MG63 (cell line): ENCODE data around the gene GSTM1. TPM values are rescaled to one million over a fixed set of nuclear protein-coding genes. Genes with fewer than 3 reads are reported as not detected.
"Not testable (repeated sequence)": the region's sequence is repeated elsewhere in the genome, so short reads cannot be mapped to it uniquely, and the experiment has no call there.

Experiments used
- DNase-seq: peaks from one replicate; pipeline ENCODE4 v3.0.0-alpha.2; 2020
- H3K27me3 ChIP-seq: fragments of 250-450 bp; sonication (Bioruptor Pico); 2 replicates; pipeline ENCODE4 v1.5.1; 2020; ENCODE audit warnings: mild to moderate bottlenecking, moderate library complexity
- H3K36me3 ChIP-seq: fragments of 250-450 bp; sonication (Bioruptor Pico); 2 replicates; pipeline ENCODE4 v1.5.1; 2020; ENCODE audit warnings: mild to moderate bottlenecking, moderate library complexity
- H3K4me3 ChIP-seq: fragments of 250-450 bp; sonication (Bioruptor Pico); 2 replicates; pipeline ENCODE4 v1.5.1; 2020; ENCODE audit warnings: mild to moderate bottlenecking, moderate library complexity
- H3K9me3 ChIP-seq: fragments of 250-450 bp; sonication (Bioruptor Pico); 2 replicates; pipeline ENCODE4 v1.5.1; 2020; ENCODE audit warnings: mild to moderate bottlenecking, moderate library complexity
- total RNA-seq: library from RNA; depleted of rRNA; stranded (reverse); fragments of >200 nt; shearing (Covaris generic); gene quantifications from 2 replicates; pipeline ENCODE4 v1.2.3, GENCODE V29; 2014; ENCODE audit warnings: low replicate concordance

Gene GSTM1
- total RNA-seq, 1 experiment from 2014 or later = 86.1 TPM

- H3K36me3 ChIP-seq = peaks cover 2% of the 10 kb centered on the region; the same call in 1 of the 2 replicates
- DNase-seq = no peak
- no peaks in the 10 kb centered on the region for H3K27me3 ChIP-seq
- H3K4me3 ChIP-seq = no peak overlapping the region
- no peaks in the 10 kb centered on the region for H3K9me3 ChIP-seq
These were observed 30.2 kb upstream of the GSTM1 start for GRCh38 chr1:109657395-109657794.

- no peak for DNase-seq
- H3K9me3 ChIP-seq = no peaks in the 10 kb centered on the region
- no peak overlapping the region for H3K4me3 ChIP-seq
- H3K27me3 ChIP-seq = no peaks in the 10 kb centered on the region
- peaks cover 2% of the 10 kb centered on the region; the same call in 1 of the 2 replicates for H3K36me3 ChIP-seq
These were observed 29.6 kb upstream of the GSTM1 start for GRCh38 chr1:109657970-109658369.

DNA sequence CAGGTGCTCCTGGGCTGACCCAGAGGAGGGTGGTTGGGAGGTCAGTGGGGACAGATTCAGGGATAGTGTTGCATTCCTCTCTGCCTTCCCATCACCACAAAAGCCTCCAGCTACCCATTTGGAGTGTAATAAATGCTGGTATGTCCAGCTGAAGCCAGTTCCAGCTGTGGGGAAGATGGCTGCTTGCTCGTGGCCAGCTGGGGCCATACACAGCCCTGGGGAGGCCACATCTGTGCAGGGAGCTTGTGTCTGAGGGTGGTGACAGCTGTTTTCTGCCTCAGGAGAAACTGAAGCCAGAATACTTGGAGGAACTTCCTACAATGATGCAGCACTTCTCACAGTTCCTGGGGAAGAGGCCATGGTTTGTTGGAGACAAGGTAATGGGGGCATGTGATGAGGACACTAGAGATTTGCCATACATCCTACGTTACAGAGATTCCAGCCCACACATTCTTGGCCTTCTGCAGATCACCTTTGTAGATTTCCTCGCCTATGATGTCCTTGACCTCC is 29.0 kb upstream of the GSTM1 start:
- no peaks in the 10 kb centered on the region for H3K9me3 ChIP-seq
- H3K4me3 ChIP-seq = no peak overlapping the region
- H3K27me3 ChIP-seq = no peaks in the 10 kb centered on the region
- peaks cover 2% of the 10 kb centered on the region; the same call in 1 of the 2 replicates for H3K36me3 ChIP-seq
- DNase-seq = no peak

DNA sequence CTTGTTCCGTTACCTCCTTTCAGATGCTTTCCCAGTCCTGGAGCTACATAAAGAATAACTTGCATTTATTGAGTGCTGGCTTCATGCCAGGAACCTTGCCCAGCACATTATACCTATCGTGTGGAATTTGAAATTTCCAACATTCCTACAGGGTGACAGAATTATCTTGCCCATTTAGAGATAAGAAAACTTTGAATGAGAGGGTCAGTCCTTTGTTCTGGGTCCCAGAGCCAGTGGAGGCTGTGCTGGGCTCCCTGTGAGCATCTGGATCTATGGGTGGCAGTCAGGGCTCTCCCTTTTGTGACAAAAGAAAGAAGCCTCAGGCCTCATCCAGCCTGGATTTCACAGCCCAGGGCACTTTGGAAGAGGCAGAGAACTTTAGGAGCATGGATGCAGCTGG is 28.5 kb upstream of the GSTM1 start:
- Histone ChIP-seq H3K27me3 (no peaks in the 10 kb centered on the region), H3K9me3 (no peaks in the 10 kb centered on the region), H3K36me3 (peaks cover 2% of the 10 kb centered on the region; the same call in 1 of the 2 replicates), H3K4me3 (no peak overlapping the region)
- no peak for DNase-seq

GRCh38 chr1:109659997-109660690 is 27.5 kb upstream of the GSTM1 start:
- Histone ChIP-seq H3K36me3 (peaks cover 2% of the 10 kb centered on the region; the same call in 1 of the 2 replicates), H3K4me3 (no peak overlapping the region), H3K9me3 (no peaks in the 10 kb centered on the region), H3K27me3 (no peaks in the 10 kb centered on the region)
- DNase-seq = no peak

DNA sequence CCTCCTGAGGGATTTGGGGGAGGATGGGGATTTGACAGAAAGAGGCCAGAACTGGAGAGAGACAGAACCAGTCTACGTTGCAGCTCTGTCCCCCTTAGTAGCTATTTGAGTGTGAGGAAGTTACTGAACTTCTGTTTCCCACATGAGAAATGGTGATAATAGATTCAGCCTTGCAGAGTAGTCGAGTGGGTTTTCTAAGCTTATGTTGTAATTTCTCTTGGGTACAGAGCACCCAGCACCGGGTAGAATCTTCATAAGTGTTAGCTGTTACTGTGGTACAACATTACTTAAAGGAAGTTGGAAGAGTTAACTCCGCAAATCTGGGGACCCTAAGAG is 27.0 kb upstream of the GSTM1 start:
- H3K27me3 ChIP-seq, H3K4me3 ChIP-seq, H3K36me3 ChIP-seq, DNase-seq, H3K9me3 ChIP-seq: not testable (repeated sequence)

GRCh38 chr1:109661391-109661790 is 26.2 kb upstream of the GSTM1 start:
- no peaks in the 10 kb centered on the region for H3K9me3 ChIP-seq
- no peaks in the 10 kb centered on the region for H3K27me3 ChIP-seq
- no peak for DNase-seq
- H3K4me3 ChIP-seq = no peak overlapping the region
- H3K36me3 ChIP-seq = peaks cover 2% of the 10 kb centered on the region; the same call in 1 of the 2 replicates

GRCh38 chr1:109664671-109665070 is 22.9 kb upstream of the GSTM1 start:
- no peaks in the 10 kb centered on the region; the same call in 1 of the 2 replicates for H3K36me3 ChIP-seq
- H3K9me3 ChIP-seq = no peaks in the 10 kb centered on the region
- DNase-seq = no peak
- no peak overlapping the region for H3K4me3 ChIP-seq
- no peaks in the 10 kb centered on the region for H3K27me3 ChIP-seq

DNA sequence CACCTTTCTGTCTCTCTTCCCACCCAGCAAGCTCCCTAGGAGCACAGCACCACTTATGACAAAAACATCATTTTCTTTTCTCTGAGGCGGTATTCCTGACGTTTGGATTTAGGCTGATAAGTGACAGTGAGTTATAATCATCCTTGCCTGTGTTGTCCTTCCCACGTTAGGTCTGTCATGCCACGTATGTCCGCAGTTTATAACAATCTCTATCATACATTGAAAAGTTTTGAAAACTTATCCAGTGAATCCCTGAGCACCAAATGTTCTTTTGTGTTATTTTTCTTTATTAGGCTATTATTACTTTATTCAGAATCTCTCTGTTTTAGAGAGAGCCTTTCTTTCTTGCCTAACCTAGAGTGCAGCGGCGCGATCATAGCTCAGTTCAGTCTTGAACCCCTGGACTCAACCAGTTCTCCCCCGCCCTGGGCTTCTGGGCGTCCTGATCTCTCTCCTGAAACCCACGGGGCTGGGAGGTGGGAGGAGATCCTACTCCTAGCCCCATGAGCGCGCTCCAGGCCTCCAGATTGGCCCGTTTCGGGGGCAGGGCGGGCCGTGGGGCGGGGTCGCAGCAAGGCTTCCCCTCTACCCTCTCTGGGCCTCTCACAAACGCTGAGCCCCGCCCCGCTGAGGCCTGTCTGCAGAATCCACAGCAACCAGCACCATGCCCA is 20.0 kb upstream of the GSTM1 start, which contains the start of gene GSTM2:
Gene GSTM2 (plus strand): TSS at position 606 of the 671 bp plus-strand sequence. CDS start 59 bp downstream, at position 665.
- H3K4me3 ChIP-seq = peak within 1 kb of the TSS; percentile 38
- H3K27me3 ChIP-seq = no peaks in the 10 kb centered on the region
- H3K9me3 ChIP-seq = no peaks in the 10 kb centered on the region
- H3K36me3 ChIP-seq = no peaks in the 10 kb centered on the region; the same call in 1 of the 2 replicates
- DNase-seq = peak; percentile 99

DNA sequence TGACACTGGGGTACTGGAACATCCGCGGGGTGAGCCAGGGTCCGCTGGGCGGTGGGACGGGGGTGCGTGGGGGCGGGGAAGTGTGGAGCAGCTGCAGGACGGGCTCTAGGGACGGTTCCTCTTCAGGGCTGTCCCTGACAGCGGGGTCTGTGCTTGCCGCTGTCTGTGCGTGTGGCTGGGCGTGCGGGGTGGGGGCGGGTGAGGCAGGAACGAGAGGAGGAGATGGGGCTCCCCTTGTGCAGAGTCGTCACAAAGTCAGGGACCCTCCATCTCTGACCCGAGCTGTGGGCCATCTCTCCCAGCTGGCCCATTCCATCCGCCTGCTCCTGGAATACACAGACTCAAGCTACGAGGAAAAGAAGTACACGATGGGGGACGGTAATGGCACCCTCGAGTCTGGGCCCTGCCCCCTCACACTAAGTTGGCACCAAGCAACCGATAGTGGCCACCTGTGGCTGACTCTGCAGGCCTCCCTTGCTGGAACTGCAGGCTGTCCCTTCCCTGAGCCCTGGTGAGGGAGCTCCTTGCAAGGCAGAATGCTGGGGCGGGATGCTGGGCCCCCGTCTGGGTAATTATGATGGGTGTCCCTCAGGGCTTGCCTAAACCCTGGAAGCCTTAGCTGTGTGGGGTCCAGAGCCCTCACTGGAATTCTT is 19.4 kb upstream of the GSTM1 start:
- no peak for DNase-seq
- Histone ChIP-seq H3K27me3 (no peaks in the 10 kb centered on the region), H3K36me3 (no peaks in the 10 kb centered on the region; the same call in 1 of the 2 replicates), H3K4me3 (peak overlapping the region; percentile 38), H3K9me3 (no peaks in the 10 kb centered on the region)

- DNase-seq = no peak
- H3K27me3 ChIP-seq = no peaks in the 10 kb centered on the region
- no peaks in the 10 kb centered on the region; the same call in 1 of the 2 replicates for H3K36me3 ChIP-seq
- no peak overlapping the region for H3K4me3 ChIP-seq
- H3K9me3 ChIP-seq = no peaks in the 10 kb centered on the region
These were observed 18.2 kb upstream of the GSTM1 start for GRCh38 chr1:109669246-109669948.

DNA sequence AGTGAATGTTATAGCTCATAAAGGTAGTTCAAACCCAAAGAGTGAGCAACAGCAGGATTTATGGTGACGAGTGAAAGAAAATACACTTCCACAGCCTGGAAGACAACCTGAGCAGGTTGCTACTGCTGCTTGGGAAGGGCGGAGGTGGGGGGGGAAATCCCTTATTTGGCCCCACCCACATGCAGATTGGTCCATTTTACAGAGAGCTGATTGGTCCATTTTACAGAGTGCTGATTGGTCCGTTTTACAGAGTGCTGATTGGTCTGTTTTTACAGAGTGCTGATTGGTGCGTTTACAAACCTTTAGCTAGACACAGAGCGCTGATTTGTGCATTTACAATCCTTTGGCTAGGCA is 17.7 kb upstream of the GSTM1 start:
- not testable (repeated sequence) for H3K9me3 ChIP-seq, H3K4me3 ChIP-seq, H3K27me3 ChIP-seq, DNase-seq, H3K36me3 ChIP-seq

DNA sequence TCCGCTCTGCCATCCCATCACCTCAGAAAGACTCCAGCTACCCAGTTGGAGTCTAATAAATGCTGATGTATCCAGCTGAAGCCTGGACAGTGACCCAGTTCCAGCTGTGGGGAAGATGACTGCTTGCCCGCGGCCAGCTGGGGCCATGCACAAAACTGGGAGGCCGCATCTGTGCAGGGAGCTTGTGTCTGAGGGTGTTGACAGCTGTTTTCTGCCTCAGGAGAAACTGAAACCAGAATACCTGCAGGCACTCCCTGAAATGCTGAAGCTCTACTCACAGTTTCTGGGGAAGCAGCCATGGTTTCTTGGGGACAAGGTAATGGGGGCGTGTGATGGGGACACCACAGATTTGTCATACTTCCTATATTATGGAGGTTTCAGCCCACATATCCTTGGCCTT is 16.6 kb upstream of the GSTM1 start:
- H3K27me3 ChIP-seq = no peaks in the 10 kb centered on the region
- no peaks in the 10 kb centered on the region for H3K9me3 ChIP-seq
- H3K36me3 ChIP-seq = no peaks in the 10 kb centered on the region; the same call in 1 of the 2 replicates
- DNase-seq = no peak
- no peak overlapping the region for H3K4me3 ChIP-seq

- not testable (repeated sequence) for H3K27me3 ChIP-seq, H3K4me3 ChIP-seq, H3K9me3 ChIP-seq, H3K36me3 ChIP-seq, DNase-seq
These were observed 13.8 kb upstream of the GSTM1 start for GRCh38 chr1:109673861-109674260.

DNA sequence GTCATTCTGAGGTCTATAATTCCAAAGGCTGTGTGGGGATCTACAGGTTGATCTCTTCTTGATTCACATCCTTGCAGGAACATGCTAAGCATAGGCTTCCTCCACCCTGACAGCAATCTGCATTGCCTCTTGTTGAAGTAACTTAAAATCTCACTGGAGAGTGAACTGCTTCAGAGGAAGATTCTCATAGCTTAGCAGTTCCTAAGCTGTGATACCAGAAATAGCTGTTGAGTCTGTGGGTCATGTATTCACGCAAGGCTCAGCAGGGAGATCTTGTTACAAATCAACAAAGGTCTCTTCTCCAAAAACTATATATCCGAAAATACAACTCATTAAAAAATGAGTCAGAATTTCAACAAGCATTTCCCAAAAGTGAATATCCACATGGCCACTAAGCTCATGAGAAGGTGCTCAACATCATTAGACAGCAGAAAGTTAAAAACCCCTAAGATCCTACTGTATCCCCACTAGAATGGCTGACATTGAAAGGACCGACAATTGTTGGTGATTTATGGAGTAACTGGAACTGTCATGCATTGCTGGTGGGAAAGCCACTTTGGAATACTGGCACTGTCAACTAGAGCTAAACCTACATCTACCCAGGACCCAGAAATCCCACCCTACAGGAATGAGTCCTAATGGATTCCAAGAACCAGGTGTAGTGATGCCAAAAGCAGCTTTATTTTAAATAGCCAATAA is 10.8 kb upstream of the GSTM1 start:
- H3K36me3 ChIP-seq, H3K27me3 ChIP-seq, H3K4me3 ChIP-seq, DNase-seq, H3K9me3 ChIP-seq: not testable (repeated sequence)

GRCh38 chr1:109677459-109677858 is 10.2 kb upstream of the GSTM1 start:
- H3K36me3 ChIP-seq = no peaks in the 10 kb centered on the region
- no peaks in the 10 kb centered on the region for H3K27me3 ChIP-seq
- no peak overlapping the region for H3K4me3 ChIP-seq
- H3K9me3 ChIP-seq = no peaks in the 10 kb centered on the region
- no peak for DNase-seq
